OCI-LY1 (cell line): ENCODE measurements around the gene POFUT1.
"Not testable (repeated sequence)": the region's sequence is repeated elsewhere in the genome, so short reads cannot be mapped to it uniquely, and the experiment has no call there.

Experiments used
- H2AFZ ChIP-seq: fragments of 200-600 bp; sonication (generic), shearing (Covaris generic); 2 replicates; pipeline ENCODE4 v1.6.0; 2014; ENCODE audit warnings: antibody characterized with exemption, mild to moderate bottlenecking, low read length
- H3F3A ChIP-seq: fragments of 200-600 bp; sonication (generic), shearing (Covaris generic); 2 replicates; pipeline ENCODE4 v1.6.0; 2014; ENCODE audit warnings: mild to moderate bottlenecking, antibody characterized with exemption, low read length, moderate library complexity; ENCODE audit not compliant: insufficient read depth
- H3K27ac ChIP-seq: fragments of 200-600 bp; sonication (generic); 2 replicates; pipeline ENCODE4 v1.5.1; 2014; ENCODE audit warnings: low read length, mixed run types, mild to moderate bottlenecking, low read depth; ENCODE audit not compliant: poor library complexity, severe bottlenecking
- H3K27me3 ChIP-seq: fragments of 200-600 bp; sonication (generic); 2 replicates; pipeline ENCODE4 v1.6.0; 2014; ENCODE audit warnings: antibody characterized with exemption, mild to moderate bottlenecking, low read length, moderate library complexity; ENCODE audit not compliant: insufficient read depth
- H3K36me3 ChIP-seq: fragments of 200-600 bp; sonication (generic); 2 replicates; pipeline ENCODE4 v1.6.1; 2014; ENCODE audit warnings: mild to moderate bottlenecking, antibody characterized with exemption, low read length, moderate library complexity, mixed read lengths; ENCODE audit not compliant: insufficient read depth
- H3K4me1 ChIP-seq: fragments of 200-600 bp; sonication (generic); 2 replicates; pipeline ENCODE4 v1.5.1; 2014; ENCODE audit warnings: mild to moderate bottlenecking, low read length, moderate library complexity; ENCODE audit not compliant: insufficient read depth, severe bottlenecking
- H3K4me2 ChIP-seq: fragments of 200-600 bp; sonication (generic), shearing (Covaris generic); 2 replicates; pipeline ENCODE4 v1.6.1; 2014; ENCODE audit warnings: low read length
- H3K4me3 ChIP-seq: fragments of 200-600 bp; sonication (generic); 2 replicates; pipeline ENCODE4 v1.5.1; 2014; ENCODE audit warnings: low read length, low read depth, mild to moderate bottlenecking, mixed read lengths; ENCODE audit not compliant: poor library complexity, severe bottlenecking
- H3K79me2 ChIP-seq: fragments of 200-600 bp; shearing (Covaris generic); 2 replicates; pipeline ENCODE4 v1.6.1; 2016; ENCODE audit warnings: mixed run types, low read length, mixed read lengths; ENCODE audit not compliant: insufficient read depth
- H3K9ac ChIP-seq: fragments of 200-600 bp; sonication (generic), shearing (Covaris generic); 2 replicates; pipeline ENCODE4 v1.6.1; 2014; ENCODE audit warnings: mild to moderate bottlenecking, low read length, mixed read lengths
- H3K9me2 ChIP-seq: fragments of 200-600 bp; sonication (generic), shearing (Covaris generic); 2 replicates; pipeline ENCODE4 v1.6.1; 2014; ENCODE audit warnings: low read depth, mild to moderate bottlenecking, low read length, mixed read lengths
- H3K9me3 ChIP-seq: fragments of 200-600 bp; shearing (Covaris generic); 2 replicates; pipeline ENCODE4 v1.6.1; 2014; ENCODE audit warnings: low read length, mixed read lengths
- H4K20me1 ChIP-seq: fragments of 200-600 bp; sonication (generic), shearing (Covaris generic); 2 replicates; pipeline ENCODE4 v1.6.0; 2016; ENCODE audit warnings: mild to moderate bottlenecking, low read length; ENCODE audit not compliant: insufficient read depth
- EZH2 ChIP-seq: fragments of 200-600 bp; sonication (generic), shearing (Covaris generic); IDR thresholded peaks from 2 replicates; pipeline ENCODE4 v1.8.0; 2017; ENCODE audit warnings: borderline replicate concordance, mixed run types, mild to moderate bottlenecking, antibody characterized with exemption, low read length, moderate library complexity, mixed read lengths
- TF ChIP-seq, protein P1 (sequence below): fragments of 200-600 bp; sonication (generic), shearing (Covaris generic); IDR thresholded peaks from 2 replicates; pipeline ENCODE4 v1.5.1; 2017; ENCODE audit warnings: mild to moderate bottlenecking, antibody characterized with exemption, low read length, moderate library complexity, mixed read lengths

The POFUT1 gene

DNA sequence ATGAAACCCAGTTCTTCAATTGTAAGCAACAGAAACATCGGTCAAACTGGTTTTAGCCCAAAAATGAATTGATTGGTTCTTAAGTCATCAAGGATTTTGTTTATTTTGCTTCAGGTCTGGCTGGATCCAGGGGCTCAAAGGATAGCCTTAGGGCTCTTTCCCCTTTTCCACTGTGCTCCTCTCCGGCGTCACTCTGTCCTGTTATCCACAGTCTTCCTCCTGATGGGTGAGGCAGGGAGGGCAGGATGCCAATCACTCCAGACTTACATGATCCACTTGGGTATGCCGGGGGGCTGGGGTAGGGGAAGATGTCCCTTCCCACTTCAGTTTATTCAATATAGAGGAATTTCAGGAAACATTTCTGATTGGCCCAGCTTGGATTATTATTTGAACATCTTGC is 40.1 kb upstream of the POFUT1 start:
- H3K9me2 ChIP-seq = no peaks in the 10 kb centered on the region
- no peak overlapping the region for H3K4me3 ChIP-seq
- H2AFZ ChIP-seq = no peak overlapping the region
- H3K9me3 ChIP-seq = no peaks in the 10 kb centered on the region
- H3K9ac ChIP-seq = no peak overlapping the region
- no peaks in the 10 kb centered on the region for H4K20me1 ChIP-seq
- no peaks in the 10 kb centered on the region for H3K27me3 ChIP-seq
- H3K27ac ChIP-seq = no peak overlapping the region
- H3K4me1 ChIP-seq = no peaks in the 10 kb centered on the region
- H3K4me2 ChIP-seq = no peak overlapping the region
- TF ChIP-seq, protein P1, sequence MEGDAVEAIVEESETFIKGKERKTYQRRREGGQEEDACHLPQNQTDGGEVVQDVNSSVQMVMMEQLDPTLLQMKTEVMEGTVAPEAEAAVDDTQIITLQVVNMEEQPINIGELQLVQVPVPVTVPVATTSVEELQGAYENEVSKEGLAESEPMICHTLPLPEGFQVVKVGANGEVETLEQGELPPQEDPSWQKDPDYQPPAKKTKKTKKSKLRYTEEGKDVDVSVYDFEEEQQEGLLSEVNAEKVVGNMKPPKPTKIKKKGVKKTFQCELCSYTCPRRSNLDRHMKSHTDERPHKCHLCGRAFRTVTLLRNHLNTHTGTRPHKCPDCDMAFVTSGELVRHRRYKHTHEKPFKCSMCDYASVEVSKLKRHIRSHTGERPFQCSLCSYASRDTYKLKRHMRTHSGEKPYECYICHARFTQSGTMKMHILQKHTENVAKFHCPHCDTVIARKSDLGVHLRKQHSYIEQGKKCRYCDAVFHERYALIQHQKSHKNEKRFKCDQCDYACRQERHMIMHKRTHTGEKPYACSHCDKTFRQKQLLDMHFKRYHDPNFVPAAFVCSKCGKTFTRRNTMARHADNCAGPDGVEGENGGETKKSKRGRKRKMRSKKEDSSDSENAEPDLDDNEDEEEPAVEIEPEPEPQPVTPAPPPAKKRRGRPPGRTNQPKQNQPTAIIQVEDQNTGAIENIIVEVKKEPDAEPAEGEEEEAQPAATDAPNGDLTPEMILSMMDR = no peak
- no peak for TF ChIP-seq EZH2
- H3K79me2 ChIP-seq = no peaks in the 10 kb centered on the region
- H3K36me3 ChIP-seq = peaks cover 29% of the 10 kb centered on the region
- no peaks in the 10 kb centered on the region for H3F3A ChIP-seq

DNA sequence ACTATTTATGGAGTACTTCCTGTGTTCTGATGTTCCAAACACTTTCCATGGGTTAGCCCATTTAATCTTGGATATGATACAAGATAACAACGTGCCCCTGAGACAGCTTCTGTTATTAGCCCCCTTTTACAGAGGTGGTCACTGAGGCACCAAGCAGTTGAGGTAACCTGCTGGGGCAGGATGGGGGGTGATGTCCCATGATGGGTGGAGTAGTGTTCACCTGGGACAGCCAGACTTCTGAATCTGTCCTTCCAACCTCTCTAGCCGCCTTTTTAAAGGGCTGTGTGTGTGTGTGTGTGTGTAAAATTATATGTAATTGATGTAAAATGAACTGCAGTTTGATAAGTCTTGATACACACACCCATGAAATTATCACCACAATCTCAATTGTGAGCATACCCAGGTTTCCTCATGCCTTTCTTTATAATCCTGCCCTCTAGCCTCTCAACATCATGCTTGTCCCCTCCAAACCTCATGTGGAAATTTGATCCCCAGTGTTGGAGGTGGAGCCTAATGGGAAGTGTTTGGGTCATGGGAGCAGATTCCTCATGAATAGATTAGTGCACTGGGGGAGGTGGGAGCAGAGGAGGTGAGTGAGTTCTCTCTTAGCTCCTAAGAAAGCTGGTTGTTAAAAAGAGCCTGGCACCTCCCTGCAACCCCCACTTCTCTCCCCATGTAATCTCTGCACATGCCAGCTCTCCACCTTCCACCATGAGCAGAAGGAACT is 39.3 kb upstream of the POFUT1 start:
- no peaks in the 10 kb centered on the region for H3K9me2 ChIP-seq
- no peak overlapping the region for H3K9ac ChIP-seq
- peaks cover 27% of the 10 kb centered on the region for H3K36me3 ChIP-seq
- no peaks in the 10 kb centered on the region for H3K9me3 ChIP-seq
- H3K27me3 ChIP-seq = no peaks in the 10 kb centered on the region
- TF ChIP-seq EZH2 = no peak
- TF ChIP-seq, protein P1 = no peak
- H3F3A ChIP-seq = no peaks in the 10 kb centered on the region
- no peaks in the 10 kb centered on the region for H3K79me2 ChIP-seq
- no peaks in the 10 kb centered on the region for H3K4me1 ChIP-seq
- H3K27ac ChIP-seq = no peak overlapping the region
- H2AFZ ChIP-seq = no peak overlapping the region
- no peak overlapping the region for H3K4me3 ChIP-seq
- H4K20me1 ChIP-seq = no peaks in the 10 kb centered on the region
- H3K4me2 ChIP-seq = no peak overlapping the region

DNA sequence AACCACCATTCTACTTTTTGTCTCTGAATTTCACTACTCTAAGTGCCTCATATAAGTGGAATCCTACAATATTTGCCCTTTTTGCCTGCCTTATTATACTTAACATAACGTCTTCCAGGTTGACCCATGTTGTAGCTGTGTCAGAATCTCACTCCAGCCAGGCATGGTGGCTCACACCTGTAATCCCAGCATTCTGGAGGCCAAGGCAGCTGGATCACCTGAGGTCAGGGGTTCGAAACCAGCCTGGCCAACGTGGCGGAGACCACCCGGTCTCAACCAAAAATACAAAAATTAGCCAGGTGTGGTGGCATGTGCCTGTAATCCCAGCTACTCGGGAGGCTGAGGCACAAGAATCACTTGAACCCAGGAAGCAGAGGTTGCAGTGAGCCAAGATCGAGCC is 30.0 kb upstream of the POFUT1 start:
- not testable (repeated sequence) for H3K4me2 ChIP-seq, H3K36me3 ChIP-seq, H3K4me1 ChIP-seq, H3K27me3 ChIP-seq, H3F3A ChIP-seq, H3K9me2 ChIP-seq, H4K20me1 ChIP-seq, H3K4me3 ChIP-seq, H2AFZ ChIP-seq, H3K79me2 ChIP-seq, H3K9me3 ChIP-seq, H3K27ac ChIP-seq, H3K9ac ChIP-seq

DNA sequence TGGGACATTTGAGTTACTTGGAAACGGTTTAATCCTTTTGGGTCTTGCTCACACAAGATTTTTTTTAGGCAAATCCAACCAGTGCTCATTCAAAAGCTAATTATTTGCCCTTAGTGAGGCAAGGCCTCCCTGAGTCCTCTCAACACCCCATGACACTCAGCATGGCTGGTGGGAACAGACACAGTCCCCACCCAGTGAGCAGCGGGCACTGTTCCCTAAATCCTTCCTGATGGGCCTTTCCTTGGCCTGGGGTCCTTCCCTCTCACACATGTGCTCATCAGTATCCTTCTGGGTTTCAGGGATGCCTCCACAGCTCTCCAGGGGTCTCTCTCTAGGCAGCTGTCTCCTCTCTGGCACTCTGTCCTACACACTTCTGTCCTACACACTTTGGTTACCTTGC is 28.2 kb upstream of the POFUT1 start:
- H3K9me2 ChIP-seq = no peaks in the 10 kb centered on the region
- no peak overlapping the region for H2AFZ ChIP-seq
- H4K20me1 ChIP-seq = no peaks in the 10 kb centered on the region
- no peaks in the 10 kb centered on the region; the same call in 1 of the 2 replicates for H3K36me3 ChIP-seq
- H3K4me1 ChIP-seq = no peaks in the 10 kb centered on the region
- no peak overlapping the region for H3K4me2 ChIP-seq
- no peak overlapping the region for H3K27ac ChIP-seq
- TF ChIP-seq EZH2 = no peak
- TF ChIP-seq, protein P1 = no peak
- no peaks in the 10 kb centered on the region for H3K27me3 ChIP-seq
- no peaks in the 10 kb centered on the region for H3K9me3 ChIP-seq
- H3K79me2 ChIP-seq = no peaks in the 10 kb centered on the region
- H3F3A ChIP-seq = no peaks in the 10 kb centered on the region
- H3K9ac ChIP-seq = no peak overlapping the region
- H3K4me3 ChIP-seq = no peak overlapping the region
